GM19351 (cell line): ENCODE data around the gene LILRB2.
"Not testable (repeated sequence)": the region's sequence is repeated elsewhere in the genome, so short reads cannot be mapped to it uniquely, and the experiment has no call there.

ENCODE experiments used
- ATAC-seq: cut with Tn5 transposase; IDR thresholded peaks from one replicate; pipeline ENCODE4 v1.9.1; 2021; ENCODE audit warnings: mild to moderate bottlenecking, moderate library complexity; ENCODE audit not compliant: unreplicated experiment

Gene LILRB2

DNA sequence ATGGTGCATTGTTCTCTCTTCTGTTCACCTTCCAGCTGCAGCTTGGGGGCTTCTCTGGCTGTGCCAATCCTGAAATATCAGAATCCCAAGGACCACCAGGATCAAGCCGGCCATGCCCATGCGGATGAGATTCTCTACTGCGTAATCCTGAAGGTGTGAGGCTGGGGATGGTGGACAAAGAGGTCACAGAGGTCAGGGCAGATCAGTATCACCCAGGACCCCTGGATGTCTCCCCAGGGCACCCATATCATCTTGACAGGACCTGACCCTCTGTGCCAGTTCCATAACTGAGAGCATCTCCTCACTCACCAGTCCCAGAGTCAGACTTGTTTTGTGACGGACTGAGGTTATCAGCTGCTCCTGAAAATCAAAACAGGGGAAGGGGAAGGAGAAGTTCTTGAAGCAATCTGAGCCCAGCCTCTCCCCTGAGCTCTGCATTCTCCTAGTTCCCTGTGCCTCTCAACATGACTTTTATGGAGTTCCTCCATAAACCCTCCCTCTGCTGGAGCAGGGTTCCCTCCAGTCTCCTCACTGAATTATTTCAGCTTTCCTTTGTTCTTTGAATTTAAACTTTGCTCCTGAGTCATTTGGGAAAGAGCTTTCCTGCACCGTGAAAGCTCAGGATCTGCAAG lies 26.6 kb upstream of the LILRB2 start:
- ATAC-seq, result no peak

- no peak for ATAC-seq
These were observed 24.2 kb upstream of the LILRB2 start for GRCh38 chr19:54305141-54305540.

DNA sequence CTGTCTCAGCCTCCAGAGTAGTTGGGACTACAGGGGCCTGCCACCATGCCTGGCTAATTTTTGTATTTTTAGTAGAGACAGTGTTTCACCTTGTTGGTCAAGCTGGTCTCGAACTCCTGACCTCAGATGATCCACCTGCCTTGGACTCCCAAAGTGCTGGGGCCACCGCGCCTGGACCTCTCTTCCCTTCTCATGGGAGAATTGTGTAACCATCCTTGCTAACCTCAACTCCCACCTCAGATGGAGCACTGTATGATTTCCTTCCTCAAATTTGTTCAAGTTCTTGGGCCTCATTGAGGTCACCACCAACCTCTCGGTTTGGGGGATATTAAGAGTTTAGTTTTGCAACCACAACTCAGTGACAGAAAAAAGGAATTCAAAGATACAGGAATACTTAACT lies 21.3 kb upstream of the LILRB2 start:
- no peak for ATAC-seq

DNA sequence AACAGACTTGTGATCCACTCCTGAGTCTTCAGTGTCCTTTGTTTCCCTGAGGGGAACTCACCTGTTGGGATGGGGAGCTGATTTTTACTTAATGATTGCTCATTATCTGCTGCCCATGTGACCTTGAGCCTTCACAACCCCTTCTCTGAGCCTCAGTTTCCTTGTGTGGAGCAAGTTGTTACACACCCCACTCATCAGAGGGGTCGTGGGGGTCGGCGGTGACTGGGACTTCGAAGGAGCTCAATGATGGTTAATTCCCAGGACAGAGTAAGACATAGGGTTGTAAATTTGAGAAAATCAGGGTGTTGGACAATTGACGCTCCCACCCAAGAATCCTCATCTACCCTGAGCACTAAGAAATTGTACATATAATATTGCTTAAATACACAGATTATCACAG lies 18.6 kb upstream of the LILRB2 start:
- ATAC-seq, result no peak

DNA sequence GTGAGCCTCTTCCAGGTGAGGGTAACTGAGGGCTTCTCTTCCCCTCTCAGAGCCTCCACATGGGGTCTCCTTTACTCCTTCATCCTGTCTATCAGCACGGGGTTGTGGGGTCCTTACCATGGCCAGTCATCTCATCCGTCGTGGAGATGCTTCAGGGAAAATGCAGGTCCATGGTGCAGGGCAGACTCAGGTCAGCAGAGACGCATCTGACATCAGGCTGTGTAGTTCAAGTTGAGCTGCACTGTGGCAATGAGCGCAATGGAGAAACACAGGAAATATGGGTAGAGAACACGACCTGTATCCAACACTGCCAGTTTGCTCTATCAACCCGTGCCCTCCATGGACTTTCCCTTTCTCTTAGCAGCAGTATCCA lies 18.2 kb upstream of the LILRB2 start:
- no peak for ATAC-seq

DNA sequence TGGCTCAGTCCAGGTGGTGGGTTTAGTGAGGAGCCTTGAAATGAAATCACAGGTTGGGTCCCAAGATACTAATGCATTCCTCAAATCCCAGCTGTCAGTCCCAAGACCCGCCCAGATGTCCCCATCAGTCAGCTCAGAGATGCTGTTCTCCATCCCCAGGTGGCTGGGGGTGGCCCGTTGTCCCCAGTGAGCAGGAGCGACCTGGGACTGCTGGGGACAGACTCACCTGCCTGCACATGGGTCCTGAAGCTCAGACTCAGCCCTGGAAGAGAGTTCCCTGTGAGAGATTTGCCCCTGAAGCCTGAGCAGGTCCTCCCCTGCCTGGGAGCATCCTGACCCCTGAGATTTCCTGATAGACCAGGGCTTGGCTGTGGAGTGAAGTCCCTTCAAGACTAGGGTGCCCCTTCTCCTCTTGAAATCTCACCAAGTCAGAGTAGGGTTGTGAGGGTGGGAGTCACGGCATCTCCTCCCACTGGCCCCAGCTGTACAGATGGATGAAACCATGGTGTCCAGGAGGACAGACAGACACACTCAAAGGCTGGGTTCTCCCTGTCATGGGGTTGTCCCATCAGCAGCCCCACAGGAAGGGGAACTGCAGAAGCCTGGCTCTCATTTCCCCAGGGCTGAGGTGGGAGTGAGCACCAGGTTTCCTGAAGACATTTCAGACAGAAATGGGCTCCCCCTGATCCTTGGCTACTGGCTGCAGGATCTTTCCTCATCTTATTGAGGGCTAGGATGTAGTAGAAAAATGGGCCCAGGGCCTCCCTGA lies 17.6 kb upstream of the LILRB2 start:
- ATAC-seq, result no peak

GRCh38 chr19:54297759-54298305 lies 16.9 kb upstream of the LILRB2 start:
- ATAC-seq, result no peak

DNA sequence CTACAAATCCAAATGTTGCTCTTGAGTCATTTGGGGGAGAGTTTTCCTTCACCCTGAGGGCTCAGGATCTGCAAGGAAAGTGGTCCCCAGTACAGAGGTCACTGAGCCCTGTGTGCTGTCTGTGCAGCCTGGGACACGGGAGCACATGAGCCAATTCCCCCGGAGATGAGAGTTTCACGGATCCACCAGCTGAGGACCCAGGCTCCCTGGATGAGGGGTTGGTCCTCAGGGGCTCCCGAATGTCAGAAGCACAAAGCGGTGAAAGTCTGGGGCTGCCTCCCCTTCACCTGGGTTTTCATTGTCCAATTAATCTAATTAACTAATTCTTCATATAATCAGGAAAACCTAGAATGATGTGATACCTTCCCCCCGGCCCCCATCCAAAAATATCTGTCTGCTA lies 13.6 kb upstream of the LILRB2 start:
- no peak for ATAC-seq

- ATAC-seq, result not testable (repeated sequence)
These were observed 8.2 kb upstream of the LILRB2 start for GRCh38 chr19:54289160-54289559.

DNA sequence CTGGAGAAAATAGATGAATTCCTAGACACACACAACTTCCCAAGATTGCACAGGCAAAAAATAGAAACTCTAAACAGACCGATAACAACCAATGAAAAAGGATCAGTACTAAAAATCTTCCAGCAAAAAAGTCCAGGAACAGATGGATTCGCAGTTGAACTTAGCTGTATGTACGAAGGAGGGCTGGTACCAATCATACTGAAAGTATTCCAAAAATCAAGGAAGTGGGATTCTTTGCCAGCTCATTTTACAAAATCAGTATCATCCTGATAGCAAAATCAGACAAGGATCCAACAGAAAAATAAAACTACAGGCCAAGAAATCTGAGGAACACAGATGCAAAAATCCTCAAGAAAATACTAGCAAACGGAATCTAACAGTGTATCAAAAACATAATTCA lies 6.5 kb upstream of the LILRB2 start:
- ATAC-seq, result no peak

DNA sequence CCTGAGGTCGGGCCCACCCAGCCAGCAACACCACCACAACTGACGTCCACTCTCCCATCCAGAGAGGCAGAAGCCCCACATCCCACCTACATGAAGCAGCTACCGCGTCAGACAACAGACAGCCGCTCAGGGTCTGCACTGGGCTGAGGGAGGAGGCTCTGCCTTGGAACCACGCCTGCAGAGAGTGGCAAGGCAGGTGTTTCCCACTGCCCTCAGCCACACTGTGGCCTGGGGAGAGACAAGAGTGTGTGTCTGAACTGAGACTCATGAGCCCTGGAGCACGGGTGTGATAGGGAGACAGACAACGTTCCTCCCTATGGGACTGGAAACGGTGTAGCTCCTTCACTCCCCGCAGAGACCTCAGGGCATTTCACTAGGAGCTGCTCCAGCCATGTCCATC lies 5.4 kb upstream of the LILRB2 start:
- ATAC-seq, result not testable (repeated sequence)

GRCh38 chr19:54285427-54286056 lies 4.6 kb upstream of the LILRB2 start:
- not testable (repeated sequence) for ATAC-seq

GRCh38 chr19:54282686-54283470 lies 2.0 kb upstream of the LILRB2 start:
- ATAC-seq, result no peak

DNA sequence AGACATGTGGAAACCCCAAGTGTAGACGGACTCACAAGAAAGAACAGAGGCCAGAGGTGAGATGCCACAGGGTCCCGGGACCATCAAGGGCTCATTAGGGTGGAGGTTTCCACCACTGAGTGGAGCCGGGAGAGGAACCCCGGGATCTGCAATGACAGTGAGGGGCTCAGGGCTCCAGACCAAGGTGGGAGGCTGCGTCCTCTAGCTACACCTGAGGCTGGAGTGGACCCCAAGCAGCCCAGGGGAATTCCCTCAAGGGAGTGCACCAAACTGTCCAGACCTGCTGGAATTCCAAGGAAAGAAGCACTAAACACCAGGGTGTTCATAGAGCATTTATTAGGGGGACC lies 792 bp upstream of the LILRB2 start:
- ATAC-seq, result not testable (repeated sequence)

- ATAC-seq, result not testable (repeated sequence)
These were observed 469 bp downstream of the LILRB2 start for GRCh38 chr19:54280441-54280840.

GRCh38 chr19:54280025-54280424 lies 885 bp downstream of the LILRB2 start:
- ATAC-seq, result not testable (repeated sequence)

GRCh38 chr19:54279406-54279962 lies 1.4 kb downstream of the LILRB2 start:
- ATAC-seq, result no peak

DNA sequence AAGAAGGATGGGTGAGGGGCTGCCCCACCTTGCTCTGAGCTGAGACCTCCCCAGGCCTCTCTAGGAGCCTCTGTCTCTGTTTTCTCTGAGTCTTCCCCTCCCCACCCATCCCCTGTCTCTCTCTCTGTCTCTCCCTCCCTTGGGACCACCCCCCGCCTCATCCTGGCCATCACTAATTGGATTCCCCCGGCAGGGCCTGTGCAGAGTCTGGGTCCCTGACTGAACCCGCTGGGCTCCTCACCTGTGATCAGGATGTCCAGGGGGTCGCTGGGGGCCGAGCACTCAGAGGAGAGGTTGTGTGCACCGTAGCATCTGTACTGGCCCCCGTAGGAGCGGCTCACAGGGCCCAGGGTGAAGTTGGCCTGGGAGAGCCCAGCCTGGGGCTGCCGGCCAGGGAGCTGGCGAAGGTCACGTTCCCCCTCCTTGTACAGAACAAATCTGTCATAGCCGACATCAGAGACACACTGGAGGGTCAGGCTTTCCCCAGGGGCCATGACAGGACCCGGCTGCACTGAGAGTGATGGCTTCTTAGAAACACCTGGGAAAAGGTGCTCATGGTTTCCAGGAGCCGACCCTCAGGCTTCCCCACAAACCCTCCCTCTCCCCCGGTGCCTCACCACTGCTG lies 2.2 kb downstream of the LILRB2 start:
- ATAC-seq, result not testable (repeated sequence)

- not testable (repeated sequence) for ATAC-seq
These were observed 2.9 kb downstream of the LILRB2 start for GRCh38 chr19:54278056-54278455.

DNA sequence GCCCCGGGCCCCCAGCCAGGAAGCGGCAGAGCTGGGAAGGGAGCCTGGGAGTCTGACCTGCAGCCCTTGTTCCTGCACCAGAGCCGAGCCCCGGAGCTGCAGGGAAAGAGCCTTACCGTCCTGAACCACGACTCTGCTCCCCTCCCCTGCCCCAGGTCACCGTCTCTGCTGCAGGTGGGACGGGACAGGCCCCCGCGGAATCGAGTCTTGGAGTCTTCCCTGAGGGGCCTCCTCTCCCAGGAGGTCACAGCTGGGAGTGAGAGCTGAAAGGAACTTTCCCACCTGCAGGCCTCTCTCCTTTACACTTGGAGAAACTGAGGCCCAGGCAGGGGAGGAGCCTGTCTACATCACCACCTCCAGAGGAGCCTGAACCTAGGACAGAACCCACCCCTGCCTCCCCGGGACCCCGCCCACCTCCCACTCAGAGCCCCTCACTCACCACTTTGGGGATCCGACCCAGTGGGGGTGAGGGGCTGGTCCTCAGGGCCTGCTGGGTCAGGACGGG lies 3.7 kb downstream of the LILRB2 start:
- not testable (repeated sequence) for ATAC-seq
